ENCODE data around the gene CABCOCO1. TPM values are rescaled to one million over a fixed set of nuclear protein-coding genes. Genes with fewer than 3 reads are reported as not detected.

Gene CABCOCO1
- total RNA-seq, 1 experiment from 2014 or later, result not detected

DNA sequence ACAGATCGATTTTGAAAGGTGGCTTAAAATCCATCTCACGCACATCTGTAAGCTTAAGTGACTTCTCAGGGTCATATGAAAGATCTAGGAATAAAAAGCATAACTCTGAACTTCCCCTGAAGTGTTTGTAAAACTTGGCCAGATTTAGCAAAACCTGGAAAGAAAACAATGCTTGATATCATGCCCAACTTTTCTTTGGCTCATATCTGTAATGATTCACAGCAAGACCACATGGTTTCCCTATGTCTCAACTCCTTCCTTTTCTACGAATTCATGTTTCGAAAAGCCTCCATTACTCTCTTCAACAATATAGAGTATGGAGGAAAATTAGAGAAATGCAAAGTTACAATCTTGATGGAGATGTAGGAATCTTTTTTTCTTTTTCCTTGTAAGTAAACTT, 20.1 kb upstream of the CABCOCO1 start:
- intact Hi-C loops (cut with micrococcal nuclease; ENCODE audit: unreplicated experiment), result no loop called here
- Histone ChIP-seq H3K4me3 (ENCODE audit: low read depth, low read length, poor library complexity, severe bottlenecking) (no peak overlapping the region), H3K27ac (ENCODE audit: low read depth, low read length, poor library complexity, severe bottlenecking) (no peak overlapping the region), H3K4me1 (ENCODE audit: insufficient read depth, low read length, poor library complexity, severe bottlenecking) (peaks cover 8% of the 10 kb centered on the region), H3K9me3 (ENCODE audit: low read depth, low read length, poor library complexity, severe bottlenecking) (no peaks in the 10 kb centered on the region), H3K36me3 (ENCODE audit: insufficient read depth, low read length, poor library complexity, severe bottlenecking) (no peaks in the 10 kb centered on the region), H3K27me3 (replicated peaks; ENCODE audit: insufficient read depth, low read depth, low read length, poor library complexity) (no peaks in the 10 kb centered on the region)
- ChIA-PET POLR2A (ENCODE audit: low non-redundant PET) (no interaction called here), CTCF (no interaction called here)
- TF ChIP-seq, protein P1, sequence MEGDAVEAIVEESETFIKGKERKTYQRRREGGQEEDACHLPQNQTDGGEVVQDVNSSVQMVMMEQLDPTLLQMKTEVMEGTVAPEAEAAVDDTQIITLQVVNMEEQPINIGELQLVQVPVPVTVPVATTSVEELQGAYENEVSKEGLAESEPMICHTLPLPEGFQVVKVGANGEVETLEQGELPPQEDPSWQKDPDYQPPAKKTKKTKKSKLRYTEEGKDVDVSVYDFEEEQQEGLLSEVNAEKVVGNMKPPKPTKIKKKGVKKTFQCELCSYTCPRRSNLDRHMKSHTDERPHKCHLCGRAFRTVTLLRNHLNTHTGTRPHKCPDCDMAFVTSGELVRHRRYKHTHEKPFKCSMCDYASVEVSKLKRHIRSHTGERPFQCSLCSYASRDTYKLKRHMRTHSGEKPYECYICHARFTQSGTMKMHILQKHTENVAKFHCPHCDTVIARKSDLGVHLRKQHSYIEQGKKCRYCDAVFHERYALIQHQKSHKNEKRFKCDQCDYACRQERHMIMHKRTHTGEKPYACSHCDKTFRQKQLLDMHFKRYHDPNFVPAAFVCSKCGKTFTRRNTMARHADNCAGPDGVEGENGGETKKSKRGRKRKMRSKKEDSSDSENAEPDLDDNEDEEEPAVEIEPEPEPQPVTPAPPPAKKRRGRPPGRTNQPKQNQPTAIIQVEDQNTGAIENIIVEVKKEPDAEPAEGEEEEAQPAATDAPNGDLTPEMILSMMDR (conservative IDR thresholded peaks at IDR 0.05; ENCODE audit: low read depth, low read length), result no peak
- TF ChIP-seq EZH2 (IDR thresholded peaks at IDR 0.05; ENCODE audit: borderline replicate concordance, low read depth, low read length, poor library complexity, severe bottlenecking), result no peak
- no TSS peak for BruUV-seq (replicated peaks)
- DNase-seq (ENCODE audit: low spot score), result no peak

DNA sequence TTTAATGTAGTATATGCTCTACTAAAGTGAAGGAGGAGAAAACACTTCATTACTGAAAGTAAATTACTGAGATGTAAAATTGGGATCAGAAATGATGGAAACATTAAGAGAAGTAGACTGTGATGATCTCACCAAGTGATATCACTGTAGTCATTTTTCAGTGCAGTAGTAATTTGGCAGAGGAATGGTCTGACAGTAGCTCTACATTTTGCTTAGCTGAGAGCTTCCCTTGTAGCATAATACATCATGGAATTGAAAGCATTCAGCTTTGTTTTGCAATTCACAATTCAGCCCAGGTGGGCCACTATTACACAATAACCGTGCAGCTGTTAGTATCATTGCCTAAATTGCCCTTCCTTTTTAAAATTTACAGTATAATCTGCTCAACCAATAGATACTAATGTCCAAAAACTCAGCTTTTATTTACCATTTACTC, 19.4 kb upstream of the CABCOCO1 start:
- Histone ChIP-seq H3K27ac (ENCODE audit: low read depth, low read length, poor library complexity, severe bottlenecking) (no peak overlapping the region), H3K36me3 (ENCODE audit: insufficient read depth, low read length, poor library complexity, severe bottlenecking) (no peaks in the 10 kb centered on the region), H3K27me3 (replicated peaks; ENCODE audit: insufficient read depth, low read depth, low read length, poor library complexity) (no peaks in the 10 kb centered on the region), H3K4me1 (ENCODE audit: insufficient read depth, low read length, poor library complexity, severe bottlenecking) (peaks cover 8% of the 10 kb centered on the region), H3K9me3 (ENCODE audit: low read depth, low read length, poor library complexity, severe bottlenecking) (no peaks in the 10 kb centered on the region), H3K4me3 (ENCODE audit: low read depth, low read length, poor library complexity, severe bottlenecking) (no peak overlapping the region)
- DNase-seq (ENCODE audit: low spot score), result no peak
- ChIA-PET CTCF (no interaction called here), POLR2A (ENCODE audit: low non-redundant PET) (interaction anchor here (0.7 kb wide), 1 partner anchor 64 kb away, joined by 3 read pairs; no protein-coding TSS in a partner anchor)
- BruUV-seq (replicated peaks), result no TSS peak
- TF ChIP-seq, protein P1 (conservative IDR thresholded peaks at IDR 0.05; ENCODE audit: low read depth, low read length), result no peak
- TF ChIP-seq EZH2 (IDR thresholded peaks at IDR 0.05; ENCODE audit: borderline replicate concordance, low read depth, low read length, poor library complexity, severe bottlenecking), result no peak
- intact Hi-C loops (cut with micrococcal nuclease; ENCODE audit: unreplicated experiment), result no loop called here

DNA sequence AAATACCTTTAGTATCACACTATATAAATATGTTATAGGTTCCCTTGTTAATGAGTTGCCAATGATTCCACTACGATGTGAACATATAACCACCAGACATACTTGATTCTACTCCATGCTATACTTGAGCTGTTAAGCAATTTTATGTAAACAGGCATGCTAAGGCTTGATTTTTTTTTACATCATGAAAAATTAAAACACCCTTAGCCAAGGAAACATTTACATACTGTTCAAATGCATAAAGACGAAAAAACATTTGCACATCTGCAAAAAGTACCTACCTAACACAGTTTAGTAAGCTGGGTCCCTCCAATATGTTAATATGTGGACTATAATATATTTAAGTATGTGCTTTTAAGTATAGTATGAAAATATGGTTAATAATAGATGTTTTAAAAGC, 9.0 kb upstream of the CABCOCO1 start:
- POLR2A ChIA-PET (ENCODE audit: low non-redundant PET), result no interaction called here
- CTCF ChIA-PET, result no interaction called here
- no peaks in the 10 kb centered on the region for H3K27me3 ChIP-seq (replicated peaks; ENCODE audit: insufficient read depth, low read depth, low read length, poor library complexity)
- DNase-seq (ENCODE audit: low spot score), result no peak
- intact Hi-C loops (cut with micrococcal nuclease; ENCODE audit: unreplicated experiment), result no loop called here
- no peak overlapping the region for H3K27ac ChIP-seq (ENCODE audit: low read depth, low read length, poor library complexity, severe bottlenecking)
- no peaks in the 10 kb centered on the region for H3K4me1 ChIP-seq (ENCODE audit: insufficient read depth, low read length, poor library complexity, severe bottlenecking)
- no peak for TF ChIP-seq EZH2 (IDR thresholded peaks at IDR 0.05; ENCODE audit: borderline replicate concordance, low read depth, low read length, poor library complexity, severe bottlenecking)
- TF ChIP-seq, protein P1 (conservative IDR thresholded peaks at IDR 0.05; ENCODE audit: low read depth, low read length), result no peak
- H3K9me3 ChIP-seq (ENCODE audit: low read depth, low read length, poor library complexity, severe bottlenecking), result no peaks in the 10 kb centered on the region
- no peaks in the 10 kb centered on the region for H3K36me3 ChIP-seq (ENCODE audit: insufficient read depth, low read length, poor library complexity, severe bottlenecking)
- no peak overlapping the region for H3K4me3 ChIP-seq (ENCODE audit: low read depth, low read length, poor library complexity, severe bottlenecking)
- no TSS peak for BruUV-seq (replicated peaks)

Measured in A673 (cell line).